Islet of Langerhans (tissue), 1 donor: ENCODE measurements around the gene MACROD2.

Source experiments
- FAIRE-seq: peaks from one replicate; lab custom pipeline; 2011; peaks lifted over from hg19 to GRCh38; lab: Jason Lieb, UNC

MACROD2 gene

DNA sequence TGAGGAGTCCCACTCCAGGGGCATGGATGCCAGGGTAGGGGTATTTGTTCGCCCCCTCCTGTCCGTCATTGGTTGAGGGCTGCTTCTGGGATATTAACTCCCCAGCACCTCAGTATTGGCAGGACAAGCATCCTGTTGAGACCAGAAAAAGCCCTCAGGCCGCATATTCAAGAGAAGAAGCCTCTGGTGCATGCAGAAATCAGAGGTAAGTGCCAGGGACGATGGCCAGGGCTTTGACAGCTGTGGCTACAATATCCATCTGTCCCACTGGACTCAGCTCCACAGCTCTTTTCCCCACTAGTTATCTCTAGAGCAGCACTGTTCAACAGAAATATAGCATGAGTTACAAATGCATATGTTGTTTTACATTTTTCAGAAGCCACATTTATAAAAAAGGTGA, 1926.6 kb downstream of the MACROD2 start:
- FAIRE-seq: no peak

DNA sequence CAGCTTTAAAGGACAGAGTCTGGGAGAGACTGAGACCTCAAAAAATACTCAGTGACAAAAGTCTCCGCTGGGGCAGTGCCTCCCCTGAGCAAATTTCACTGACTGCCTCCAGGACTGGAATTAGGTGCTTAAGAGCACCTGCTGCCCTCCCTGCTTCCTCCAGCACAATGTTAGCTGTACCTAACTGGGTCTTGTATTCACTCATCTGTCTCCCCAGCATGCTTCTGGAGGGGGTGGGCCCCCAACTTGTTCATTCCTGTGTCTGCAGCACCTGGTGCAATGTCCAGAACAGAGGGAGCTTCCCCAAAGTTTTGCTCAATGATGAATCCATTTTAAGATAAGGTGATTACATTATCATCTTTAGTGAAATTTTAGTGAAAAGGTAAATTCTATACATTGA, 1927.2 kb downstream of the MACROD2 start:
- no peak for FAIRE-seq

DNA sequence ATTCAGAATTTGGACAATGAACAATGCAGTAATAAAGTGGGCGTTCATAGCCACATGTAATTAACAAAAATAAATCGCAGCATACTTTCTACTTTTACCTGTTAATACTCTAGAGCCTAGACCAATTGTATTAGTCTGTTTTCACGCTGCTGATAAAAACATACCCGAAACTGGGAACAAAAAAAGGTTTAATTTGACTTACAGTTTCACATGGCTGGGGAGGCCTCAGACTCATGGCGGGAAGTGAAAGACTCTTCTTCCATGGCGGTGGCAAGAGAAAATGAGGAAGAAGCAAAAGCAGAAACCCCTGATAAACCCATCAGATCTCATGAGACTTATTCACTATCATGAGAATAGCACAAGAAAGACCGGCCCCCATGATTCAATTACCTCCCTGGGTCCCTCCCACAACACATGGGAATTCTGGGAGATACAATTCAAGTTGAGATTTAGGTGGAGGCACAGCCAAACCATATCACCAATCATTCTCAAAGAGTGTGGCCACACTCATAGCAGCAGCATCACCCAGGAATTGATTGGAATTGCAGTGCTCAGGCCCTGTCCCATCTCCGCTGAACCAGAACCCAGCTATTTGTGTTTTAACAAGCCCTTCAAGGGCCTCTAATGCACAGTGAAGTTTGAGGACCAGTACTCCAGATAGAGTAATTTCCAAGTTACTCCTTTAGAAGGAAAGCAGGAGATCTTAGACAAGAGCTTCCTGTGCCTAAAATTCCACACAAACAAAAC, 1927.9 kb downstream of the MACROD2 start:
- FAIRE-seq: no peak

DNA sequence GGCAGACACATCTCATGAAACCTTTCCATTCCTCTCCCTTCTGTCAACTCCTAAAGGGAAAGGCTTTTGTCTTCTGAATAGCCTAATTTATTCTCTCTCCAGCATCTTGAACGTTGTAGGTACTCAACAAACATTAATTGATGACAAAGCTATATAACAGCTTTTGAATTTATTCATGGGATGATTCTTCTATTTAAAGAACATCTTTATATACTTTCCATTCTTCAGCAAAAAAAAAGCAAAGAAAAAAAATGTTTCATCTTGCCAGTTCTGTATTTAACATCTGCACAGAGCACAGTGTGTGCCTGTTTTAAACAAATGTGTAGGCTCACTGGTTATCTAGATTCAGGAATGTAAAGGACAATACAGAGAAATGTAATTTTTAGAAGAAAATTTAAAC, 1929.2 kb downstream of the MACROD2 start:
- no peak for FAIRE-seq

DNA sequence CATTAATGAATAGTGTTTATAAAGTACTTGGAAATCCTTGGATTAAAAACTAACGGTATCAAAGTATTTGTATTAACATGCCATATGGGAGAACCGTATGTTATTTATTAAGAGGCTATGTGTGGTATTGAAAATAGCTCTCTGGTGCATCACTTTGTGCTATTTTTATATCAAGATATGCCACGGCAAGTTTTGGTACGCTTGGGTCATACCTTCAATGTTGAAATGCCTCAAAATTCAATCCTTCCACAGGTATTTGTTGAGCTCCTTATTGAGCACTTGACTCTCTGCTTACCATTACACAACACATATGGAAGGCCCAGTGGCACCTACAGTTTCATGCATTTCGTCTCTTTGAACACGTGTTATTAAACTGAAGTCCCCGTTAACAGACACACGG, 1930.1 kb downstream of the MACROD2 start:
- FAIRE-seq: no peak

DNA sequence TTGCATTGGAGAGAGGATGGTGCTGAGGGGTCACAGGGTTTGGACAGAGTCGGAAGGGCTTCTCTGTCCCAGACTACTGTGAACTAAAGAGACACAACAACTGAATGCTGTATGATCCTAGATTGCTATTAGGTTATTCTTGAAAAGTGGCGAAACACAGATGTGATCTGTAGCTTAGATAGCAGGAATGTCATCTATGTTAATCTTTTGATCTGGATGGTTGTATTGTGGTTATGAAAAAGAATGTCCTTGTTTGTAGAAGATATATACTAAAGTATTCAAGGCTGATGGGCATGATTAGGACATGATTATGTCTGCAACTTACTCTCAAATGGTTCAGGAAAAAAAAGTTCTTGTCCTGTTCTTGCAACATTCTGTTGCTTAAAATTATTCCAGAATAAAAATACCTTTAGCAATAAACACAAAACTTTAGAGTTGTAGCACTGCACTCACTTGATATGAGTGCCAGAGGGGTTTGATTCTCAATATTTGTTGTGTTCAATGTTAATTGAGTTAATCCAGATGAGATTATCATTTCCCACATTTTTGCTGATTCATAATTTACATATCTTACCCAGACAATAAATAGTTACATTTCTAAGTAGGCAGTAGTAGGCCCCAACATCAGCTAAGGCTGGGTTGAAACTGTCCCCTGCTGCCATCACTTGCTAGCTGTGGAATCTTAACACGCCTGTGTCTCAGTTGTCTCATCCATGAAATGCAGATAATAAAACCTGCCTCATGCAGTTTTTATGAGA, 1932.8 kb downstream of the MACROD2 start:
- no peak for FAIRE-seq

DNA sequence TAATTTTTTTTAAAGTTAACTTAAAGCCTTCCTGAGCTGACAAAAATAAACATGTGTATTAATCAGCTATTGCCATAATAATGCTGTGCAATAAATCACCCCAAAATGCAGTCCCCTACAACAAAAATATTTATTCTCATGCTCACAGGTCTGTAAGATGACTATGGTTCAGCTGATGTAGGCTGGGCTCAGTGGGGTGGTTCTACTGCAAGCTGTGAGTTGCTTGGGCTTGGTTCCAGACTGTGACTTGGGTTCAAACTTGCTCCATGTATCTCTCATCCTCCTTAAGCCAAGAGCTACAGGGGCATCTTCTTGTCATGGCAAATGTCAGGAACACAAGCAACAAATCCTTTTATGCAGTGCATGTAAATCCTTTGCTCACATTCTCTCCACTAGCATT, 1933.6 kb downstream of the MACROD2 start:
- no peak for FAIRE-seq

DNA sequence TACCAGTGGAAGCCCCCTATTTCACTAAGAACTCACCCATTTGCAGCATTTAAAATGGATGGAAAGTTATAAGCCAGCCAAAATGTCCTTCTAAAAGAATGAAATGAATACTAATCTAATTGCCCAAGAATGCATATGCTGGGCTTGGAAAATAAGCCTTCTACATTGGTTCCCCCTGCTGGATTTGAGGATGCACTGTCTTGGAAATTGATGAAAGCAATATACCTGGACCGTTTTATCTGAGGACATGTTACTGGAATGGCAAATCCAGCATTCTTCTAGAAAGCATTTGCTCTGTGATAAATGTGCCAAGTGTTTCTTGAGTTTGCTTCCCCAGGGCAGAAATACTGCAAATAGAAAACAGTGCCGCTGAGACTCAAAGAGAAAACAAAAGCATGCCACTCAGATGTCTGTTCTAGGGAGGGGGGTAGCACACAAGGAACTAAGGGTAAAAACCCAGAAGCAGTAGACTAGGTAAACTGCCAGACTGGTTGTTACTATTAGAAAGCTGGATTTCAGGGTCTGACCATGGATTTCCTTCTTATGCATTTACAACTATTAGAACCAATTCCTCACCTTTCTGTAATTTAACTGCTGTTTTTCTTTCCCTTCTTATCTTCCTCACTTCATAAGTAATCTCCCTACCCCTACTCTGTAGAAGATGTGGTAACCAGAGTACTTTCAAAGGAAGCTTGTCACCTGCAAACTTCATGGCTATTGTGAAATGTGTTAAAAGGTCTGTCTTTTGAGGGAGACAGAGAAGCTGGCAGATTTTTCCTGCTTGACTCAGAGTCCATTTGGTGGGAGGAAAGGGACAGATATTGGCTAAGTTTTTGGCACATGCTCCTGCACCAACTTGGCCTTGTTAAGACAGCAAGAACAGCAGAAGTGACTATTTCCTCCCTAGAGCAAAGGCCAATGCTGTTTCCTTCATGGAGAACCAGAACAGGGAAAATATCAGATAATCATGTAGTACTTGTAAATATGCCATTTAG, 1935.3 kb downstream of the MACROD2 start:
- peak; percentile 93 for FAIRE-seq

DNA sequence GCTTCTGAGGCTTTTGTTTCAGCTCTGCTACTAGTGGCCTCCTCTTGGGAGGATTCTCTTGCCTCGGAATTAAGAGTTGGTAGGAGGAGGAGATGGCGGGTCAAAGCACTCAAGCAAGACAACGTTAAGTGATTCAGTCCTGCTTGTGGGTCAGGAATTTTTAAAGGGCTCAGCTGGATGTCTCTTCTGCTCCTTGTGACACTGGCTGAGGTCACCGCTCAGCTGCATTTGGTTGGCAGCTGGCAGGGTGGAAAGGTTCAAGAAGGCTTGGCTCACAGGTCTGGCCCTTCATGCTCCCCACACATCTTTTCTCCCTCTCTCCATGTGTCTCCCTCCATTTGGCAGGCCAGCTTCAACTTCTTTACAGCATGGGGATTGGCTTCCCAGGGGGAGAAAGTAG, 1936.6 kb downstream of the MACROD2 start:
- FAIRE-seq: no peak

DNA sequence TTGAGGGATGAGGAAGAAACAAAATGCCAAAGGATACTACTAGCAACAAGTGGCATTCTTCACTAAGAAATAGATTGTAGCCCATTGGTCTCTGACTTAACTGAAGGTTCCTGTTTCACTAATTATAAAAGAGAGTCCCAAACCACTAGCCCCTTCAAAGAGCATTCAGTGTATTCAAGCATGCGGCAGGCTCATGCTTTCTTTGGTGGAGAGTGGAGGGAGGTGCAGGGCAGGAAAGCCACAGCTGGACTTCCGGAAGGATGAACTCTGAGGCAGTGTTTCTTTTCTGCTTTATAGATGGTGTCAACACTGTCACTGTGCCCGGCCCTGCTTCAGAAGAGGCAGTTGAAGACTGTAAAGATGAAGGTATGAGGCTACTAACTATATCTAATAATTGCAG, 1941.9 kb downstream of the MACROD2 start:
- FAIRE-seq: no peak

DNA sequence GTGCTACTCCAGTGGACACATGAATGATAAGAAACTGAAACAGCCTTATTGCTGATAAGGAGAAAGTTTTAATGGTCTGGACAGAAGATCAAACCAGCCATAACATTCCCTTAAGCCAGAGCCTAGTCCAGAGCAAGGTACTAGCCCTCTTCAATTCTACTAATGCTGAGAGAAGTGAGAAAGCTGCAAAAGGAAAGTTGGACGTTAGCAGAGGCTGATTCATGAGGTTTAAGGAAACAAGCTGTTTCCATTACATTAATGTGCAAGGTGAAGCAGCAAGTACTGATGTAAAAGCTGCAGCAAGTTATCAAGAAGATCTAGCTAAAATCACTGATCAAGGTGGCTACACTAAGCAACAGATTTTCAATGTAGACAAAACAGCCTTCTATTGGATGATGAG, 1943.5 kb downstream of the MACROD2 start:
- FAIRE-seq: no peak

DNA sequence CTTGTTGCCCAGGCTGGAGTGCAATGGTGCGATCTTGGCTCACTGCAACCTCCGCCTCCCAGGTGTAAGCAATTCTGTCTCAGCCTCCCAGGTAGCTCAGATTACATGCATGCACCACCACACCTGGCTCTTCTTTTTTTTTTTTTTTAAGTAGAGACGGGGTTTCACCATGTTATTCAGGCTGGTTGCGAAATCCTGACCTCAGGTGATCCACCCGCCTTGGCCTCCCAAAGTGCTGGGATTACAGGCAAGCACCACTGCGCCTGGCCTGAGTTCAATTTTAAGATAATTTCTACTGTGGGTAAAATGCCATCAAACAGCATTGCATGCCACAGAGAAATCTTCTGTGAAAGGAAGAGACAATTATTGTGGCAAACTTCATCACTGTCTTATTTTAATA, 1944.8 kb downstream of the MACROD2 start:
- FAIRE-seq: no peak

DNA sequence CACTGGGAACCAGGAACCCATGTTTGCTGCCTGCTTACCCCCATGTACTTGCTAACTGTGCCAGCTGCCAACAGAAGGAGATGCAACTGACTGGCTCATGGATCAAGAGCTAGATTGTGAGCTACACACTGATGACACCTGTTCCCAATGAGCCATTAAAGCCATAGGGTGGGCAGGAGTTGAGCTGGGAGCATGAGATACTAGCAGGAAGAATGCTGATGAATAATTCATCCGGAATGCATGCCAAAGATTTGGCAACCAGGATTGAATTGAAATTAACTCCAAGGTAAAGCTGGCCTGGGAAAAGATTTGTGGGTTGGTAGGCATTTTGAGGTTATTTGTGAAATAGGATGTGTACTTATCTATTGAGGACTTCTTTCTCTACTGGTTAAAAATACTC, 1946.8 kb downstream of the MACROD2 start:
- no peak for FAIRE-seq

DNA sequence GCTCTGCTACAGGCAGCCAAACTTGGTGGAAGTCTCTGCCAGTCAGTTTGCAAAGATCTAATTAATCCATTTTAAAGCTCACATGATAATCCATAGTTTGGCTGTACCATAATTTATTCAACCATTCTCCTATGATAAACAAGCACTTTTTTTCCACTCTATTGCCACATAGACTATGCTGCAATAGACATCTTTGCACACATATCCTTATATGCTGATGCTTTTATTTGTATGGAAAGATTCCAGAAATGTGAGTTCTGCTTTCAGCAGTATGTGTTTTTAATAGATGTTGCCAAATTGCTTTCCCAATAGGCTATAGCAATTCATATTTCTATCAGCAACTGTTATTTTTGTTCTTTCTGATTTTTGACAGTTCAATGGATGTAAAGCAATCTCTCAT, 1950.0 kb downstream of the MACROD2 start:
- FAIRE-seq: no peak

DNA sequence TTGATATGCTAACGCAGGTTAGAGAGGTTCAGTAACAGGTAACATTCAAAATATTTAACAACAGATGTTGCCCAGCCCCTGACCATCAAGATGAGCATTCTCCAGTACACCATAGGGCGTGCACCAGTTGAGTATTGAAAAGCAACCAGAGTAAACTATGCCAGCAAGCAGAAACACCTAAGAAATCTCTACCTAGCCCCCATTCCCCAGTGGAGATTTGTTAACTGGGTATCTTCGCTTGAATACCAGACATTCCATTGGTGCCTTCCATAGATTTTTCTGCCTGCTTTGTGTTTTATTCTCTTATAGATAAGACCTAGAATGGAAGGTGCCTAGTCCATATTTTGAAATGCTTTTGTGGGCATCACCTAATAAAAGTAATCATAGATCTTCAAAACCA, 1954.1 kb downstream of the MACROD2 start:
- no peak for FAIRE-seq

DNA sequence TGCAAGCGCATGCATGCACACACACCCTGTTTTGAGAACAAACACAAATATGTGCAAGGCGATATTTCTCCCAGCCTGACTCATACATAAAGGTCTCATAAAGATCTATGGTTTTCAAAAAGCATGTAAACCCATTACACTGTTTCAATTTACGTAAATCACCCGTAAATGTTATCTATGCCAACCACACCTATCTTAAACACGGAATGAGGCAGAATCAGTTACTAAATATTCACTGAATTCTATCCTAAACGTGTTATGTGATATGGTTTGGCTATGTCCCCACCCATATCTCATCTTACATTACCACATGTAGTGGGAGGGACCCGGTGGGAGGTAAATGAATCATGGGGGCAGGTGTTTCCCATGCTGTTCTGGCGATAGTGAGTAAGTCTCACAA, 1956.3 kb downstream of the MACROD2 start:
- FAIRE-seq: no peak

DNA sequence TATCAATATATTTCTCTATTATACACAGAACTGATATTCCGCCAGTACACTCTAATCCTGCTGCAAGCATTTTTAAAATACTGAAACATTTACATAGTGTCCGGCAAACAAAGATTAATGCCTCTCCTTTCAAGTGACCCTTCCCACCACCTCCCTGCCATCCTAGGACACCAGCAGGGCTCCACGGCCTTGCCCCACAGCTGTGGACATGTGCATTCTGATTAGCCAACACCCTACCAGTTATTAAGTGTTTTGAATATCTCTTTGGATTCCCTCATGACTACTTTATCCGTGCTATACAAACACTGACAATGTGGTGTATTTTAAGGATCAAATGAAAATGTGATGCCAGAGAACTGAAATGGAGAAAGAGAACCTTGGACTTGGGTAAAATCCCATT, 1962.8 kb downstream of the MACROD2 start:
- no peak for FAIRE-seq

DNA sequence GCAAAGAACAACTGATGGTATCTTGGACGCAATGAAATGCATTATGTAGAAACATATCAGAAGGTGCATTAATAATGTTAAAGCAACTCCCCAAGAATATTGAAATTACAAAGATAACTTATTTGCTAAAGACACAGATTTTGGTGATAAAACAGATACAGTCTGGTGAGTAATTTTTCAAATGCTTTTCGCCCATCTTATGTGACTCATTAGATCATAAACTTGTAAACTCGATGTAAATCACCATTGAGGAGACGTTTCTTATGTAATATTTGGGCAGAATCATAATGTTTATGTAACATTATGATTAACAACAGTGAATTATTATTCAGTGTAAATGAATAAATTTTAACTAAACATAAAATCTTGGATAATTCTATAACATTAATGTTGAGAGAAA, 1969.8 kb downstream of the MACROD2 start:
- FAIRE-seq: peak; percentile 85

DNA sequence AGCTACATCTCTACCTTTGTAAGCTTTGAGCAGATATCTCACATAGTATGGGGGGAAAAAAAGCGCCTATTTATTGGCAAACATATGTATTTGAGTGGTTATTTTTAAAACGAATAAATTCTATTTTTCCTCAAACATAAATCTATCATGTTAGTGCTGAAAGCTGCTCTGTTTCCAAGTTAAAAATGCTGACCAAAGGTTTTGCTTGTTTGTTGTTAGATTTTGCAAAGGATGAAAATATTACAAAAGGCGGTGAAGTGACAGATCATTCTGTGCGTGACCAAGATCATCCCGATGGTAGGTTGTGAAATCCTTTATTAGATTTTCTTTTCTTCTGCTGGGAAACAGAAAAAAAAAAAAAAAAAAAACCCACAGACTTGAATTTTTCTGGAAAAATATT, 1972.0 kb downstream of the MACROD2 start:
- FAIRE-seq: no peak

DNA sequence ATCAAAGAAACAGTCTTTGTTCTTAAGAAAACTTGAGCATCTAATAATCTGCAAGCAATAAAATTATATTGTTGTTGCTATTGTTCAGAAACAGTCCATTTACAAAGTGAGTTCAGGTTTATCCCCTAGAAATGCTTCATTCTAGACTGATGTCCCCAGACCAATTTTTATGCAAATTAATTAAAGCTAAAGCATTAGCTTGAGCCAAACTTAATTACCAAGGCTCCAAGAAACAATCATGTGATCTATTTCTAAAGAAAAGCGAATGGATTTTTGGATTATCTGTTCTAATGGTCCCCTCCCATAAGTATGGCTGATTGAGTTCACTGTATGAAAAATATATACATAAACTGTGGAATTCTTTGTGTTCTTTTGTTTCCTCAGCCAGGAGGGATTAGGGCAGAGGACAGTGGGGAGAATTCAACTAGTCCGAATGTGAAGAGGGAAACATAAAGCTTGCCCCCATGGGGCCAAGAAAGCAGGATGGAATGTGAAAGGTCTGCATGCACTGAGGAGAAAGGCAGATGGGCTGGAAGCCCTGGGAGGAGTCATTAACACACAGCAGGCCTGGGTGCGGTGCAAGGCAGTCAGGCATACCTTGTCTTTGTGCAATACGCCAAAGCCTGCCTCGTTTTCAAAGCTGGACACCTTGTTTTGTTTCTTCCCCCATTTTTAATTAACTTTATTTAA, 1980.9 kb downstream of the MACROD2 start:
- FAIRE-seq: no peak

DNA sequence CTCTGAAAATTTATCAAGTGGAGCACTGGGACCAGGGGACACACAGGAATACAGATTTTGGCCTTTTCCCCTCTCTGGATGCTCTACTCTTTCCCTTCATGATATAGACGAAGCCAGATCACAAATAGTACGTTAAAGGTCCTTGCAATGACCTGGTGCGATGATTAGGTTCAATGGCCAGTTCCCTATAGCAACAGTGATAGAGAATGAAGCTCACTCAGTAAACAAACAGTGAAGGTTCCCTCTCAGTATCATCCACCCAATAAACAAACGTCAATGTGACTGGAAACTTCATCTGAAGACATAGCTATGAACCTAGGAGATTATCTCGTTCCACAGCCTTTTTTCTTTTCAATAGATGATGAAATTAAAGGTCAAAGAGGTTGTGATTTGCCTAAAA, 1981.7 kb downstream of the MACROD2 start:
- FAIRE-seq: no peak

DNA sequence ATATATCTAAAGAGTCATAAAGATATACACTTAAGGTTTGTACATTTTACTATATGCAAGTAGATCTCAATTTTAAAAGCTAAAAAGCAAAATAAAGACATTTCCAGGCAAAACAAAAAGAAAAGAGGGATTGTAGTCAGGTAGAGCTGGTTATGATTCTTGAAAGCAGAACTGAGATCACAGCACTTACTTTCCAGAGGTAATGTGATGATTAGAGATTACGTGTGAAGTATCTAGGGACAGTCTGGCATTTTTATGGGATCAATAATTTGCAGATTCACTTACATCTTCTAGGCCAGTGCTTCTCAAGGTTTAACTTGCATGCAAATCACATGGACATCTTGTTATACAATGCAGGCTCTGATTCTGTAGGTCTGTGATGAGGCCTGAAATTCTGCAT, 1982.4 kb downstream of the MACROD2 start:
- no peak for FAIRE-seq
